GM19023 (cell line): ENCODE measurements around the gene ADAMTS16.

Experiments
- ATAC-seq: cut with Tn5 transposase; IDR thresholded peaks from one replicate; pipeline ENCODE4 v1.9.1; 2021; ENCODE audit warnings: mild to moderate bottlenecking, moderate library complexity; ENCODE audit not compliant: unreplicated experiment

ADAMTS16 gene

GRCh38 chr5:5335700-5336264 is 195.7 kb downstream of the ADAMTS16 start:
- no peak for ATAC-seq

- no peak for ATAC-seq
Observed at GRCh38 chr5:5339257-5339656, 199.1 kb downstream of the ADAMTS16 start.

GRCh38 chr5:5340206-5340729 is 200.1 kb downstream of the ADAMTS16 start:
- no peak for ATAC-seq

GRCh38 chr5:5341531-5342292 is 201.6 kb downstream of the ADAMTS16 start:
- ATAC-seq: no peak

GRCh38 chr5:5342784-5343183 is 202.7 kb downstream of the ADAMTS16 start:
- no peak for ATAC-seq

GRCh38 chr5:5343568-5343967 is 203.4 kb downstream of the ADAMTS16 start:
- ATAC-seq: no peak

- no peak for ATAC-seq
Observed at GRCh38 chr5:5344051-5344571, 204.0 kb downstream of the ADAMTS16 start.

GRCh38 chr5:5344606-5345005 is 204.5 kb downstream of the ADAMTS16 start:
- no peak for ATAC-seq

- ATAC-seq: no peak
Observed at GRCh38 chr5:5347442-5347841, 207.3 kb downstream of the ADAMTS16 start.

GRCh38 chr5:5348135-5348534 is 208.0 kb downstream of the ADAMTS16 start:
- ATAC-seq: no peak

- ATAC-seq: no peak
Observed at GRCh38 chr5:5348576-5348975, 208.4 kb downstream of the ADAMTS16 start.

- ATAC-seq: no peak
Observed at GRCh38 chr5:5350101-5350500, 210.0 kb downstream of the ADAMTS16 start.

GRCh38 chr5:5351288-5351979 is 211.3 kb downstream of the ADAMTS16 start:
- no peak for ATAC-seq

- no peak for ATAC-seq
Observed at GRCh38 chr5:5352675-5353074, 212.5 kb downstream of the ADAMTS16 start.

GRCh38 chr5:5353681-5354080 is 213.6 kb downstream of the ADAMTS16 start:
- no peak for ATAC-seq

- no peak for ATAC-seq
Observed at GRCh38 chr5:5356765-5357164, 216.6 kb downstream of the ADAMTS16 start.

- ATAC-seq: no peak
Observed at GRCh38 chr5:5359618-5360017, 219.5 kb downstream of the ADAMTS16 start.

- no peak for ATAC-seq
Observed at GRCh38 chr5:5360363-5360940, 220.3 kb downstream of the ADAMTS16 start.

- ATAC-seq: no peak
Observed at GRCh38 chr5:5360941-5361520, 220.9 kb downstream of the ADAMTS16 start.

GRCh38 chr5:5363045-5363444 is 222.9 kb downstream of the ADAMTS16 start:
- no peak for ATAC-seq

- ATAC-seq: peak; percentile 83
Observed at GRCh38 chr5:5364932-5365331, 224.8 kb downstream of the ADAMTS16 start.
